Measurements from ENCODE around the gene SH3D21.

- TF ChIP-seq CTCF (IDR thresholded peaks at IDR 0.05; ENCODE audit: borderline replicate concordance, extremely low read depth, low read length, poor library complexity, severe bottlenecking) = peak; percentile 74
- TF ChIP-seq EZH2 (IDR thresholded peaks at IDR 0.05; ENCODE audit: borderline replicate concordance, low read depth, low read length, severe bottlenecking) = no peak
These were observed 20.6 kb upstream of the SH3D21 start for GRCh38 chr1:36285443-36286101.
